DOHH2 (cell line): ENCODE data around the gene CGNL1.

Experiments
- CTCF ChIP-seq: fragments of 200-600 bp; sonication (generic); IDR thresholded peaks from one replicate; pipeline ENCODE4 v1.5.1; 2014; ENCODE audit warnings: antibody characterized with exemption, mild to moderate bottlenecking, low read depth, low read length; ENCODE audit not compliant: poor library complexity, severe bottlenecking
- EZH2phosphoT487 ChIP-seq: fragments of 200-600 bp; sonication (generic); IDR thresholded peaks from 2 replicates; pipeline ENCODE4 v1.6.1; 2017; ENCODE audit warnings: borderline replicate concordance, mild to moderate bottlenecking, antibody characterized with exemption, low read length, moderate library complexity, mixed read lengths

- peak; percentile 94 for TF ChIP-seq CTCF
- no peak for TF ChIP-seq EZH2phosphoT487
Measured at GRCh38 chr15:57559875-57560274, 183.6 kb downstream of the CGNL1 start.
